Measurements from ENCODE around the gene XYLT1. TPM values are rescaled to one million over a fixed set of nuclear protein-coding genes. Genes with fewer than 3 reads are reported as not detected.

Gene XYLT1
- total RNA-seq, 8 experiments from 2014 or later = 1.2 to 22.0 (median 6.3) TPM

DNA sequence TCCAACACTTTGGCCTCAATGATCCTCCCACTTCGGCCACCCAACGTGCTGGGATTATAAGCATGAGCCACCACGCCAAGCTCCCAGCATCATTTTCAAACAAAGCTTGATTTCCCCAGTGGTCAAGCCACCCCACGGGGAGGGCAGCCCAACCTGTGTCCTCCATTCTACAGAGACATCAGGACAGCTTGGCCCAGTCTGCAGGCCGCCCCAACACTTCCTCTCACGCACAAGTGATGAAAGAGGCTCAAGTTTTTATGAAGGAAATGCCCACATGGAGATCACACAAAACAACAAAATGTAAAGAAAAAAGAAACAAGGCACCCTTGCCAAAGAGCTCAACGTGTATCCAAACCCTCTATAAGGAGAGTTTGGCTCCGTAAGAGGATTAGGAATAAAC is 112.4 kb downstream of the XYLT1 start:
- in situ Hi-C loops (cut with MboI; ENCODE audit: low pct_unique_long_range_greater_than_20kb in 2 of 9, low sequenced_read_pairs in 9 of 9, unreplicated experiment in 9 of 9) = no loop called here
- ATAC-seq (replicated peaks in 6 of 8) = no peak
- WGBS, 10 experiments = 17 to 100% (median 91%) methylated on average over 1 to 7 of the region's 8 CpGs; no CpG with 5 or more reads in 1 of the 10 experiments
- Histone ChIP-seq H3K27ac (no peak overlapping the region), H3K4me1 (replicated peaks in 1 of 2) (peaks cover 26% of the 10 kb centered on the region in 2 donors), H3K4me3 (no peak overlapping the region)

GRCh38 chr16:17357307-17358062 is 113.3 kb downstream of the XYLT1 start:
- no peak for ATAC-seq (replicated peaks in 6 of 8)
- H3K4me3 ChIP-seq = no peak overlapping the region
- no peak overlapping the region for H3K27ac ChIP-seq
- peaks cover 30 to 35% of the 10 kb centered on the region in 2 donors for H3K4me1 ChIP-seq (replicated peaks in 1 of 2)
- WGBS, 10 experiments = 60 to 100% (median 93%) methylated on average over 1 to 12 of the region's 13 CpGs; no CpG with 5 or more reads in 1 of the 10 experiments
- in situ Hi-C loops (cut with MboI; ENCODE audit: low pct_unique_long_range_greater_than_20kb in 2 of 9, low sequenced_read_pairs in 9 of 9, unreplicated experiment in 9 of 9) = no loop called here

DNA sequence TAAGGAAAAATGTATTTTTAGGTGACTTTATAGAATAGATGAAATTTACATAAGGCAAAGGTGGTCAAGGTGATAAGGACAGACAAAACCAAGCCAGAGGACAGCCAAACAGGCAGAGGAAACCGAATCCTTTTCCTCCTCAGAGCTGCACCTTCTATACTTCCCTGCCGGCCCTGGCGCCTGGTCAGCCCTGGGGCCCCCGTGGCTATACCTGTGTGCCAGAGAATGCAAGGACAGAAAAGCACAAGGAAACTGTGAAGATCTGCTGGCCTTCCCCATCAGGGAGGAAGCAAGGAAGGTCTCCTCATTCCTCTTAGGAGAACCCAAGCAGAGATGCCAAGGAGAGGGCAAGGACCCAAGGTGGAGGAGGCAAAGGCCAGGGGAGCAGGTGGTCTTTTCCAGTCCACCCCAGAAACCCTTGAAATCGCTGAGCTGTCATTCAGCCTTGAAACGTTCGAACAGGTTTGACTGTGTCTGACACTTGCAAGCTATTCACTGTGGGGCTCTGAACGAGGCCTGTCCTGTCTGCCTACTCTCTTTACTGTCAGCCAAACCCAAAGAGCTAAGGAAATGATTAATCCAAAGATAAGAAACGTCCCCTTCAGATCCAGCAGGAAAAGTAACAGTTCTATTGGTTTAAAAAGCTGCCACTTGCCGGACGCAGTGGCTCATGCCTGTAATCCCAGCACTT is 114.4 kb downstream of the XYLT1 start:
- in situ Hi-C loops (cut with MboI; ENCODE audit: low pct_unique_long_range_greater_than_20kb in 2 of 9, low sequenced_read_pairs in 9 of 9, unreplicated experiment in 9 of 9) = no loop called here
- Histone ChIP-seq H3K27ac (peak overlapping the region in 1 of 2 donors; percentile 20), H3K4me3 (no peak overlapping the region), H3K4me1 (replicated peaks in 1 of 2) (peaks cover 30 to 35% of the 10 kb centered on the region in 2 donors)
- no peak for ATAC-seq (replicated peaks in 6 of 8)
- WGBS, 10 experiments = 54 to 94% (median 72%) methylated on average over 3 to 8 of the region's 11 CpGs; no CpG with 5 or more reads in 2 of the 10 experiments

DNA sequence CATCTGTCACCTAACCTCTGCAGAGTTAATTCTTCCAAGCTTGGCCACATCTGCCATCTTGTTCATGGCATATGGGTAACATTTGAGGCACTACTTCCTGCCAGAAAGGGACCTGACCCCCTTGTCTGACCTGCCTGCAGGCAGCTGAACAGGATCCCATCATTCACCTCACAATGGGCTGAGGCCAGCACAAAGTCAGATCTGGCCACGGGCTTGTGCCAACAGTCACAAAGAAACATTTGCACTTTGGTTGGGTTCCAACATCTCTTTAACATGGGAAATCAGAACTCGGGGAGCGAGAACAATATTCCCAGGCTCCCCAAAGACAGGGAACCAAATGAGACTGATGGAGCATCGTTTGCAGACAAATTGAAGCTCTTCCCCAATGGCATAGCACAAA is 116.1 kb downstream of the XYLT1 start:
- ATAC-seq (replicated peaks in 6 of 8) = peak in 1 of 8 experiments; percentile 8
- WGBS, 10 experiments = 27 to 100% (median 64%) methylated on average over 1 to 4 of the region's 4 CpGs; no CpG with 5 or more reads in 3 of the 10 experiments
- Histone ChIP-seq H3K4me1 (replicated peaks in 1 of 2) (peaks cover 21 to 35% of the 10 kb centered on the region in 2 donors), H3K27ac (peak overlapping the region; percentile 52 to 70), H3K4me3 (no peak overlapping the region)
- in situ Hi-C loops (cut with MboI; ENCODE audit: low pct_unique_long_range_greater_than_20kb in 2 of 9, low sequenced_read_pairs in 9 of 9, unreplicated experiment in 9 of 9) = no loop called here

- WGBS, 10 experiments = 17 to 67% (median 34%) methylated on average over 1 to 8 of the region's 10 CpGs; no CpG with 5 or more reads in 4 of the 10 experiments
- in situ Hi-C loops (cut with MboI; ENCODE audit: low pct_unique_long_range_greater_than_20kb in 2 of 9, low sequenced_read_pairs in 9 of 9, unreplicated experiment in 9 of 9) = no loop called here
- peak in 5 of 8 experiments; percentile 88 to 95 (median 94) for ATAC-seq (replicated peaks in 6 of 8)
- Histone ChIP-seq H3K4me1 (replicated peaks in 1 of 2) (peaks cover 21 to 35% of the 10 kb centered on the region in 2 donors), H3K4me3 (peak overlapping the region in 1 of 5 donors; percentile 0), H3K27ac (peak overlapping the region; percentile 52 to 70)
Observed at GRCh38 chr16:17354141-17354601, 116.6 kb downstream of the XYLT1 start.

DNA sequence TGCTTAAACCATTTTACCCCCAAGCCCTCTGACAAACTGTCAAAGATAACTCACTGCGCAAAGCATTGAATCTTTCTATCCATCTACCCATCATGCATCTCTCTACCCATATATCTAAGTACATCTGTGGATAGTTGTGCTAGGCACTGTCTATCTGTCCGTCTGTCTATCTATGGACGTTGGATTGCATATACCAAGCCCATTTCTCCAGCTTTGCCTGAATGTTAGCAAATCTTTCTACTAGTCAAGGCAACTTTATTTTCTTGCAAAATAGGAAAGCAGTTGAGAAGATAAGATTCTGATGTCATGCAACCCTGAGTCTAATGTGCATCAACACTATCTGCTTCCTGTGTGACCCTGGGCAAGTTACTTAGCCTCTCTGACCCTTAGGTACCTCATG is 117.2 kb downstream of the XYLT1 start:
- in situ Hi-C loops (cut with MboI; ENCODE audit: low pct_unique_long_range_greater_than_20kb in 2 of 9, low sequenced_read_pairs in 9 of 9, unreplicated experiment in 9 of 9) = no loop called here
- ATAC-seq (replicated peaks in 6 of 8) = no peak

GRCh38 chr16:17351441-17352035 is 119.2 kb downstream of the XYLT1 start:
- H3K4me1 ChIP-seq (replicated peaks in 1 of 2) = peaks cover 21 to 35% of the 10 kb centered on the region in 2 donors
- in situ Hi-C loops (cut with MboI; ENCODE audit: low pct_unique_long_range_greater_than_20kb in 2 of 9, low sequenced_read_pairs in 9 of 9, unreplicated experiment in 9 of 9) = no loop called here
- no peak for ATAC-seq (replicated peaks in 6 of 8)
- WGBS, 10 experiments = 71 to 100% (median 80%) methylated on average over 1 to 6 of the region's 6 CpGs; no CpG with 5 or more reads in 3 of the 10 experiments
- H3K27ac ChIP-seq = no peak overlapping the region
- no peak overlapping the region for H3K4me3 ChIP-seq

More for the DNA sequence above, 117.2 kb downstream of the XYLT1 start:
- Histone ChIP-seq H3K4me3 (no peak overlapping the region), H3K27ac (no peak overlapping the region), H3K4me1 (replicated peaks in 1 of 2) (peaks cover 21 to 35% of the 10 kb centered on the region in 2 donors)
- 20 to 100% (median 63%) methylated on average over 1 to 3 of the region's 3 CpGs; no CpG with 5 or more reads in 1 of the 10 experiments for WGBS, 10 experiments

DNA sequence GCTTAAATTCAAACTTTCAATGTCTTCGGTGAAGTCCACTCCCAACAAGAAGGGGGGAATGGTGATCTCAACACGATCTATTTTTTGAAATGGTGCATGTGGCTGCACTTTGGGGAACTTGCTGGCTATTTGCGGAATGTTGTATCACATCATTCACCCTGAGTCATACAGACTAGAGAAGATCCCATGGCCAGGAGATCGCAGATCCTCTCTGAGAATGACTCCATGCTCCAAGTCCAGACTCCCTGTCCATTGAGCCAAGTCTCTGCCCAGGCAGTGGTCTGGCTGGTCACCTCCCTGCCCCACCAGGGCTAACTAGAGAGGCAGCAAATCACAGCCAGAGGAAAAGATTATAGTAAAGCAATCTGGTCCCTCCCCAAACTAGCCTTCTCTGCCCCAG is 120.6 kb downstream of the XYLT1 start:
- ATAC-seq (replicated peaks in 6 of 8) = no peak
- 20 to 100% (median 85%) methylated on average over 1 to 4 of the region's 4 CpGs; no CpG with 5 or more reads in 2 of the 10 experiments for WGBS, 10 experiments
- H3K4me3 ChIP-seq = no peak overlapping the region
- in situ Hi-C loops (cut with MboI; ENCODE audit: low pct_unique_long_range_greater_than_20kb in 2 of 9, low sequenced_read_pairs in 9 of 9, unreplicated experiment in 9 of 9) = no loop called here
- no peak overlapping the region for H3K27ac ChIP-seq
- peaks cover 13 to 23% of the 10 kb centered on the region in 2 donors for H3K4me1 ChIP-seq (replicated peaks in 1 of 2)

GRCh38 chr16:17348826-17349225 is 121.9 kb downstream of the XYLT1 start:
- peaks cover 4 to 14% of the 10 kb centered on the region in 2 donors for H3K4me1 ChIP-seq (replicated peaks in 1 of 2)
- WGBS, 10 experiments = 80 to 100% (median 92%) methylated on average over 1 to 10 of the region's 11 CpGs; no CpG with 5 or more reads in 2 of the 10 experiments
- no peak overlapping the region for H3K4me3 ChIP-seq
- ATAC-seq (replicated peaks in 6 of 8) = no peak
- in situ Hi-C loops (cut with MboI; ENCODE audit: low pct_unique_long_range_greater_than_20kb in 2 of 9, low sequenced_read_pairs in 9 of 9, unreplicated experiment in 9 of 9) = no loop called here
- no peak overlapping the region for H3K27ac ChIP-seq

- in situ Hi-C loops (cut with MboI; ENCODE audit: low pct_unique_long_range_greater_than_20kb in 2 of 9, low sequenced_read_pairs in 9 of 9, unreplicated experiment in 9 of 9) = no loop called here
- Histone ChIP-seq H3K4me1 (replicated peaks in 1 of 2) (peaks cover 3 to 8% of the 10 kb centered on the region in 2 donors), H3K4me3 (no peak overlapping the region), H3K27ac (no peak overlapping the region)
- no peak for ATAC-seq (replicated peaks in 6 of 8)
- WGBS, 10 experiments = 43 to 100% (median 80%) methylated on average over 1 to 6 of the region's 11 CpGs; no CpG with 5 or more reads in 4 of the 10 experiments
Observed at GRCh38 chr16:17348042-17348783, 122.5 kb downstream of the XYLT1 start.

DNA sequence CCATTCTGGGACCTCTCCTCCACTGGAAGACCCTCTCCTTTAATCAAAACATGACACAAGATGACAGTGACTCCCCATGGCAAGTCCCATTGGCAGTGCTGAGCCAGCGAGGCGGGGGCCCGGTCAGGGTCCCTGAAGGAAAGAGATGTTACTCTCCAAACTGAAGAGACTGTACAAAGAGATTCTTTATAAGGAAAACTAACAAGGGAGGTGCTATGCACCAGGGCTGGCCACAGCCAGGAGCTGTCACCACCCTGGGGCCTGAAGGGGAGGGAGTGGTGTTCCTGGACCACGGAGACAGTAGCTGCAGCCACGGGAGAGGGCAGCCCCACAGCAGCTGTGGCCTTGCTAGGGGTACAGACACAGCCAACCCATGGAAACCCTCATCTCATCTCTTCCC is 123.1 kb downstream of the XYLT1 start:
- Histone ChIP-seq H3K4me3 (no peak overlapping the region), H3K4me1 (replicated peaks in 1 of 2) (peaks cover 0 to 2% of the 10 kb centered on the region in 2 donors), H3K27ac (no peak overlapping the region)
- ATAC-seq (replicated peaks in 6 of 8) = peak in 2 of 8 experiments; percentile 78 to 79
- WGBS, 10 experiments = 30 to 90% (median 85%) methylated on average over 2 to 4 of the region's 5 CpGs; no CpG with 5 or more reads in 4 of the 10 experiments
- in situ Hi-C loops (cut with MboI; ENCODE audit: low pct_unique_long_range_greater_than_20kb in 2 of 9, low sequenced_read_pairs in 9 of 9, unreplicated experiment in 9 of 9) = no loop called here

Measured in motor neuron (in vitro differentiated cells).